Measurements from ENCODE around the gene FAAP20. TPM values are rescaled to one million over a fixed set of nuclear protein-coding genes. Genes with fewer than 3 reads are reported as not detected.

The FAAP20 gene
- total RNA-seq, 1 donor from 2014 or later, result 63.8 TPM

- Mint-ChIP-seq H3K27me3 (ENCODE audit: low read depth) (no peaks in the 10 kb centered on the region), H3K9me3 (no peaks in the 10 kb centered on the region), H3K4me1 (ENCODE audit: low read depth) (peaks cover 7% of the 10 kb centered on the region), H3K4me3 (ENCODE audit: low read depth) (peak overlapping the region; percentile 52), H3K27ac (no peak overlapping the region), H3K36me3 (ENCODE audit: low read depth) (no peaks in the 10 kb centered on the region)
- DNase-seq (ENCODE audit: low spot score), result no peak
- intact Hi-C loops (cut with micrococcal nuclease), result no loop called here
Observed at GRCh38 chr1:2192031-2192995, 2.3 kb downstream of the FAAP20 start.

GRCh38 chr1:2190491-2190976 lies 4.0 kb downstream of the FAAP20 start:
- Mint-ChIP-seq H3K4me1 (ENCODE audit: low read depth) (peaks cover 7% of the 10 kb centered on the region), H3K27ac (no peak overlapping the region), H3K9me3 (no peaks in the 10 kb centered on the region), H3K36me3 (ENCODE audit: low read depth) (no peaks in the 10 kb centered on the region), H3K27me3 (ENCODE audit: low read depth) (no peaks in the 10 kb centered on the region), H3K4me3 (ENCODE audit: low read depth) (no peak overlapping the region)
- DNase-seq (ENCODE audit: low spot score), result no peak
- intact Hi-C loops (cut with micrococcal nuclease), result no loop called here

- Mint-ChIP-seq H3K4me3 (ENCODE audit: low read depth) (peak overlapping the region; percentile 62), H3K4me1 (ENCODE audit: low read depth) (peaks cover 7% of the 10 kb centered on the region), H3K27me3 (ENCODE audit: low read depth) (no peaks in the 10 kb centered on the region), H3K27ac (peak overlapping the region; percentile 72), H3K36me3 (ENCODE audit: low read depth) (no peaks in the 10 kb centered on the region), H3K9me3 (no peaks in the 10 kb centered on the region)
- peak; percentile 76 for DNase-seq (ENCODE audit: low spot score)
- intact Hi-C loops (cut with micrococcal nuclease), result no loop called here
Observed at GRCh38 chr1:2189459-2190425, 4.8 kb downstream of the FAAP20 start.

- DNase-seq (ENCODE audit: low spot score), result no peak
- intact Hi-C loops (cut with micrococcal nuclease), result no loop called here
- H3K4me3 Mint-ChIP-seq (ENCODE audit: low read depth), result no peak overlapping the region
- no peaks in the 10 kb centered on the region for H3K27me3 Mint-ChIP-seq (ENCODE audit: low read depth)
- peaks cover 7% of the 10 kb centered on the region for H3K4me1 Mint-ChIP-seq (ENCODE audit: low read depth)
- H3K36me3 Mint-ChIP-seq (ENCODE audit: low read depth), result no peaks in the 10 kb centered on the region
- no peak overlapping the region for H3K27ac Mint-ChIP-seq
- H3K9me3 Mint-ChIP-seq, result no peaks in the 10 kb centered on the region
Observed at GRCh38 chr1:2188336-2188735, 6.2 kb downstream of the FAAP20 start.

- H3K36me3 Mint-ChIP-seq (ENCODE audit: low read depth), result no peaks in the 10 kb centered on the region
- peaks cover 3% of the 10 kb centered on the region for H3K4me1 Mint-ChIP-seq (ENCODE audit: low read depth)
- intact Hi-C loops (cut with micrococcal nuclease), result no loop called here
- H3K27me3 Mint-ChIP-seq (ENCODE audit: low read depth), result no peaks in the 10 kb centered on the region
- no peak overlapping the region for H3K27ac Mint-ChIP-seq
- no peaks in the 10 kb centered on the region for H3K9me3 Mint-ChIP-seq
- DNase-seq (ENCODE audit: low spot score), result no peak
- no peak overlapping the region for H3K4me3 Mint-ChIP-seq (ENCODE audit: low read depth)
Observed at GRCh38 chr1:2187619-2188018, 7.0 kb downstream of the FAAP20 start.

GRCh38 chr1:2186901-2187300 lies 7.7 kb downstream of the FAAP20 start:
- H3K27ac Mint-ChIP-seq, result no peak overlapping the region
- H3K4me3 Mint-ChIP-seq (ENCODE audit: low read depth), result no peak overlapping the region
- no peaks in the 10 kb centered on the region for H3K27me3 Mint-ChIP-seq (ENCODE audit: low read depth)
- H3K4me1 Mint-ChIP-seq (ENCODE audit: low read depth), result peaks cover 3% of the 10 kb centered on the region
- intact Hi-C loops (cut with micrococcal nuclease), result no loop called here
- H3K9me3 Mint-ChIP-seq, result no peaks in the 10 kb centered on the region
- no peak for DNase-seq (ENCODE audit: low spot score)
- no peaks in the 10 kb centered on the region for H3K36me3 Mint-ChIP-seq (ENCODE audit: low read depth)

- intact Hi-C loops (cut with micrococcal nuclease), result no loop called here
- Mint-ChIP-seq H3K36me3 (ENCODE audit: low read depth) (no peaks in the 10 kb centered on the region), H3K27ac (no peak overlapping the region), H3K4me3 (ENCODE audit: low read depth) (no peak overlapping the region), H3K4me1 (ENCODE audit: low read depth) (peaks cover 3% of the 10 kb centered on the region), H3K27me3 (ENCODE audit: low read depth) (no peaks in the 10 kb centered on the region), H3K9me3 (no peaks in the 10 kb centered on the region)
- no peak for DNase-seq (ENCODE audit: low spot score)
Observed at GRCh38 chr1:2185880-2186855, 8.4 kb downstream of the FAAP20 start.

- intact Hi-C loops (cut with micrococcal nuclease), result no loop called here
- Mint-ChIP-seq H3K27me3 (ENCODE audit: low read depth) (no peaks in the 10 kb centered on the region), H3K4me1 (ENCODE audit: low read depth) (no peaks in the 10 kb centered on the region), H3K27ac (no peak overlapping the region), H3K9me3 (no peaks in the 10 kb centered on the region), H3K4me3 (ENCODE audit: low read depth) (no peak overlapping the region), H3K36me3 (ENCODE audit: low read depth) (no peaks in the 10 kb centered on the region)
- no peak for DNase-seq (ENCODE audit: low spot score)
Observed at GRCh38 chr1:2184934-2185333, 9.6 kb downstream of the FAAP20 start.

- H3K9me3 Mint-ChIP-seq, result no peaks in the 10 kb centered on the region
- no peaks in the 10 kb centered on the region for H3K4me1 Mint-ChIP-seq (ENCODE audit: low read depth)
- no peak overlapping the region for H3K27ac Mint-ChIP-seq
- no peaks in the 10 kb centered on the region for H3K36me3 Mint-ChIP-seq (ENCODE audit: low read depth)
- intact Hi-C loops (cut with micrococcal nuclease), result no loop called here
- no peak overlapping the region for H3K4me3 Mint-ChIP-seq (ENCODE audit: low read depth)
- DNase-seq (ENCODE audit: low spot score), result no peak
- H3K27me3 Mint-ChIP-seq (ENCODE audit: low read depth), result no peaks in the 10 kb centered on the region
Observed at GRCh38 chr1:2184531-2184930, 10.0 kb downstream of the FAAP20 start.

GRCh38 chr1:2183937-2184334 lies 10.6 kb downstream of the FAAP20 start:
- Mint-ChIP-seq H3K27ac (no peak overlapping the region), H3K4me3 (ENCODE audit: low read depth) (no peak overlapping the region), H3K4me1 (ENCODE audit: low read depth) (no peaks in the 10 kb centered on the region), H3K9me3 (no peaks in the 10 kb centered on the region), H3K36me3 (ENCODE audit: low read depth) (no peaks in the 10 kb centered on the region), H3K27me3 (ENCODE audit: low read depth) (no peaks in the 10 kb centered on the region)
- intact Hi-C loops (cut with micrococcal nuclease), result no loop called here
- no peak for DNase-seq (ENCODE audit: low spot score)

- Mint-ChIP-seq H3K4me1 (ENCODE audit: low read depth) (no peaks in the 10 kb centered on the region), H3K4me3 (ENCODE audit: low read depth) (no peak overlapping the region), H3K27me3 (ENCODE audit: low read depth) (no peaks in the 10 kb centered on the region)
Observed at GRCh38 chr1:2182376-2182775, 12.2 kb downstream of the FAAP20 start.

GRCh38 chr1:2181752-2182151 lies 12.8 kb downstream of the FAAP20 start:
- no peaks in the 10 kb centered on the region for H3K36me3 Mint-ChIP-seq (ENCODE audit: low read depth)
- DNase-seq (ENCODE audit: low spot score), result no peak
- no peaks in the 10 kb centered on the region for H3K4me1 Mint-ChIP-seq (ENCODE audit: low read depth)
- H3K27me3 Mint-ChIP-seq (ENCODE audit: low read depth), result no peaks in the 10 kb centered on the region
- no peaks in the 10 kb centered on the region for H3K9me3 Mint-ChIP-seq
- H3K27ac Mint-ChIP-seq, result no peak overlapping the region
- intact Hi-C loops (cut with micrococcal nuclease), result no loop called here
- H3K4me3 Mint-ChIP-seq (ENCODE audit: low read depth), result no peak overlapping the region

More at GRCh38 chr1:2182376-2182775, 12.2 kb downstream of the FAAP20 start:
- no peak for DNase-seq (ENCODE audit: low spot score)
- H3K36me3 Mint-ChIP-seq (ENCODE audit: low read depth), result no peaks in the 10 kb centered on the region
- H3K9me3 Mint-ChIP-seq, result no peaks in the 10 kb centered on the region
- intact Hi-C loops (cut with micrococcal nuclease), result no loop called here
- no peak overlapping the region for H3K27ac Mint-ChIP-seq
